Endothelial cell of umbilical vein (primary cell): Measurements from ENCODE around the gene PTPRF. TPM values are rescaled to one million over a fixed set of nuclear protein-coding genes. Genes with fewer than 3 reads are reported as not detected.

ENCODE experiments used
- BruUV-seq: library from RNA; stranded (reverse); fragments of 400-500 nt; replicated peaks from 2 replicates; lab custom pipeline; 2021; lab: Mats Ljungman, UMichigan
- CTCF ChIA-PET: fragments of 300-600, 350-600 bp; sonication (Branson Sonifier 250); formaldehyde crosslinking; loops from one replicate; lab custom pipeline; 2021; ENCODE audit warnings: antibody characterized with exemption, inconsistent platforms; lab: Charles Lee
- POLR2A ChIA-PET: fragments of 300-600, 350-600 bp; sonication (Branson Sonifier 250); formaldehyde crosslinking; loops from one replicate; lab custom pipeline; 2021; ENCODE audit warnings: antibody characterized with exemption, inconsistent platforms; lab: Charles Lee
- DNase-seq: peaks from one replicate; pipeline ENCODE4 v3.0.0-alpha.2; 2011; ENCODE audit warnings: low read depth, low spot score
- FAIRE-seq: peaks from 2 replicates; lab custom pipeline; 2011; peaks lifted over from hg19 to GRCh38; lab: Jason Lieb, UNC
- H2AFZ ChIP-seq: 2 replicates; pipeline ENCODE4 v1.6.0; 2012; ENCODE audit warnings: low read depth, low read length, control low read depth, inconsistent platforms
- H3K27ac ChIP-seq: 2 replicates; pipeline ENCODE4 v1.5.1; 2011; ENCODE audit warnings: low read depth, mild to moderate bottlenecking, control low read depth, low read length, moderate library complexity; ENCODE audit not compliant: insufficient read depth
- H3K27me3 ChIP-seq, 2 experiments: 2 replicates each; pipeline versions ENCODE4 v1.6.0 to v1.6.1; 2011; ENCODE audit warnings: low read length in 2 of 2, mixed read lengths in 1 of 2; ENCODE audit not compliant: control insufficient read depth in 2 of 2, insufficient read depth in 2 of 2
- H3K36me3 ChIP-seq, 2 experiments: 2 replicates in 1 of 2; 3 replicates in 1 of 2; pipeline ENCODE4 v1.5.1; 2011; ENCODE audit warnings: low read length in 2 of 2, mild to moderate bottlenecking in 1 of 2, moderate library complexity in 1 of 2; ENCODE audit not compliant: control insufficient read depth in 2 of 2, insufficient read depth in 2 of 2; ENCODE audit errors: extremely low read depth in 1 of 2
- H3K4me1 ChIP-seq: 3 replicates; pipeline ENCODE4 v1.5.1; 2011; ENCODE audit warnings: mild to moderate bottlenecking, low read length; ENCODE audit not compliant: control insufficient read depth, insufficient read depth; ENCODE audit errors: extremely low read depth
- H3K4me2 ChIP-seq: 2 replicates; pipeline ENCODE4 v1.6.1; 2011; ENCODE audit warnings: low read length, control low read depth, mixed read lengths; ENCODE audit not compliant: insufficient read depth
- H3K4me3 ChIP-seq, 3 experiments: fragments of 200-600 bp in 1 of 3; sonication (generic), shearing (Covaris generic) in 1 of 3; replicated peaks in 1 of 3; 2 replicates each; pipeline ENCODE4 v1.5.1; 2011 to 2016; ENCODE audit warnings: control low read depth in 3 of 3, low read length in 3 of 3, mild to moderate bottlenecking in 2 of 3, inconsistent platforms in 1 of 3, low read depth in 1 of 3, moderate library complexity in 1 of 3; ENCODE audit not compliant: insufficient read depth in 1 of 3
- H3K79me2 ChIP-seq: 2 replicates; pipeline ENCODE4 v1.6.0; 2012; ENCODE audit warnings: low read length, inconsistent platforms; ENCODE audit not compliant: control insufficient read depth, insufficient read depth
- H3K9ac ChIP-seq: replicated peaks from 2 replicates; pipeline ENCODE3; 2011; ENCODE audit warnings: low read length, control low read depth; ENCODE audit not compliant: insufficient read depth; ENCODE audit errors: extremely low read depth
- H3K9me1 ChIP-seq: replicated peaks from 3 replicates; pipeline ENCODE4 v1.6.0; 2011; ENCODE audit warnings: mild to moderate bottlenecking, low read length; ENCODE audit not compliant: control insufficient read depth, insufficient read depth; ENCODE audit errors: extremely low read depth
- H3K9me3 ChIP-seq: replicated peaks from 2 replicates; pipeline ENCODE4 v1.5.1; 2012; ENCODE audit warnings: low read length, inconsistent platforms; ENCODE audit not compliant: control insufficient read depth, insufficient read depth
- H4K20me1 ChIP-seq: replicated peaks from 2 replicates; pipeline ENCODE3; 2011; ENCODE audit warnings: mild to moderate bottlenecking, low read length; ENCODE audit not compliant: control insufficient read depth, insufficient read depth; ENCODE audit errors: extremely low read depth
- EZH2 ChIP-seq: IDR thresholded peaks from 2 replicates; pipeline ENCODE4 v1.6.1; 2012; ENCODE audit warnings: borderline replicate concordance, low read depth, mild to moderate bottlenecking, moderate library complexity, low read length, inconsistent platforms; ENCODE audit not compliant: severe bottlenecking
- GATA2 ChIP-seq: IDR thresholded peaks from 2 replicates; pipeline ENCODE4 v1.7.0; 2011; ENCODE audit warnings: low read depth, mild to moderate bottlenecking, moderate library complexity, mixed read lengths, low read length; ENCODE audit not compliant: insufficient read length, insufficient read depth
- MAX ChIP-seq: IDR thresholded peaks from 2 replicates; pipeline ENCODE4 v1.6.1; 2011; ENCODE audit not compliant: insufficient read depth, insufficient read length
- POLR2AphosphoS5 ChIP-seq: IDR thresholded peaks from 2 replicates; pipeline ENCODE4 v1.6.1; 2012; ENCODE audit warnings: low read depth, mild to moderate bottlenecking, control low read depth, low read length, moderate library complexity; ENCODE audit not compliant: insufficient read depth
- dilution Hi-C: fragments of 300-500 bp; cut with MboI; formaldehyde crosslinking; loops from one replicate; pipeline ENCODE4 v1.15.0; 2019; ENCODE audit warnings: low sequenced_read_pairs; ENCODE audit not compliant: extremely low pct_ligation_motif_present
- intact Hi-C: fragments of 100-400 bp; cut with micrococcal nuclease; formaldehyde crosslinking; loops from one replicate; pipeline ENCODE4 v1.10.0; 2022
- polyA plus RNA-seq, 4 experiments: library from polyadenylated mRNA; depleted of rRNA in 3 of 4; stranded (reverse) in 3 of 4; unstranded in 1 of 4; fragments of >200 nt; gene quantifications; 2 replicates each; pipeline versions ENCODE4 v1.2.1 to v1.2.3, GENCODE V29; 2011 to 2012; ENCODE audit warnings: missing spikeins in 1 of 4
- total RNA-seq: library from RNA; stranded (reverse); gene quantifications from 2 replicates; pipeline ENCODE4 v1.2.3, GENCODE V29; 2021

The PTPRF gene
- total and polyA plus RNA-seq, 2 donors (not counting 3 experiments of a cell fraction or from before 2014, with no cell fraction given), result 217 to 338 TPM

- no TSS peak for BruUV-seq
- DNase-seq, result no peak
- dilution Hi-C loops (no loop called here), intact Hi-C loops (no loop called here)
- TF ChIP-seq EZH2 (no peak), POLR2AphosphoS5 (no peak)
- Histone ChIP-seq H3K36me3 (no peaks in the 10 kb centered on the region), H3K4me1 (no peaks in the 10 kb centered on the region), H4K20me1 (no peaks in the 10 kb centered on the region), H3K79me2 (no peaks in the 10 kb centered on the region), H3K9me3 (no peaks in the 10 kb centered on the region), H3K4me3 (no peak overlapping the region), H3K9ac (no peak overlapping the region), H3K9me1 (no peaks in the 10 kb centered on the region), H3K27me3 (no peaks in the 10 kb centered on the region), H2AFZ (no peak overlapping the region), H3K4me2 (no peak overlapping the region), H3K27ac (no peak overlapping the region)
- ChIA-PET CTCF (interaction anchor here (1.2 kb wide), 1 partner anchor 16 kb away, joined by 3 read pairs; no protein-coding TSS in a partner anchor), POLR2A (no interaction called here)
- no peak for FAIRE-seq
Observed at GRCh38 chr1:43503534-43503933, 27.1 kb upstream of the PTPRF start.

DNA sequence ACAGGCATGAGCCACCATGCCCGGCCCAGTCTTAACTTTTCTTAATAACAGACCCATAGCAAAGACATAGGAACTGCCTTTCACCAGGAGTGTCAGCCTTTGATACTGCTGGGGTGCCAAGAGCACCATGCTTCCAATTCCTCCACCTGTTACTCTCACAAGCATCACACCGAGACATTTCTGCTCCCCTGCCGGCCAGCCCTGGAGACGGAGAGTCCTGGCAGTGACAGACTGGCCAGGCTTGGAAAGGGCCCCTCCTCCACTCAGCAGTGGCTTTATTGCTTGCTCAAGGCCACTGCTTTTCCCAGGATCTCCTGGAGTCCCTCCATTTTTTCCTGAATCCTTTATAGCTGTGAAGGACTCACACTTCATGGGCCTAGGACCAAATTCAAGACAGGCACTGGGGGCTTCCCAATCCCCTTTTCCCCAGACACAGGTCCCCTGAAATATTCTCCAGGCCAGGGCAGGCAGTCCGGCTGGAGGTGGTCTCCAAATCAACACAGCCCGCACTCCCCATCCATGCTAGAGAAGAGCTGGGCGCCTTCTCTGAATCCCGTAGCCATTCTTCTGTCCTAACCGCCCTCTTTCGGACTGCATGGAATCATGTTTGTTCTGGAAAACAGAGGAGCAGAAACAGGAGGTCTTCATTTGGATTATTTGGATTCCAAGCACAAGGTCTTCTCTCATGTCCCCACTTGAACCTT lies 25.5 kb upstream of the PTPRF start:
- dilution Hi-C loops, result no loop called here
- FAIRE-seq, result no peak
- TF ChIP-seq MAX (no peak), GATA2 (no peak)
- no peak overlapping the region for H2AFZ ChIP-seq
- H3K9ac ChIP-seq, result no peak overlapping the region
- H3K79me2 ChIP-seq, result no peaks in the 10 kb centered on the region
- no peak overlapping the region for H3K27ac ChIP-seq
- no peaks in the 10 kb centered on the region for H3K27me3 ChIP-seq
- H3K4me1 ChIP-seq, result no peaks in the 10 kb centered on the region
- H3K36me3 ChIP-seq, result no peaks in the 10 kb centered on the region
- CTCF ChIA-PET, result no interaction called here
- POLR2A ChIA-PET, result no interaction called here
- no peak for DNase-seq
- no peak overlapping the region for H3K4me2 ChIP-seq
- no TSS peak for BruUV-seq
- intact Hi-C loops, result no loop called here
- no peaks in the 10 kb centered on the region for H4K20me1 ChIP-seq
- no peaks in the 10 kb centered on the region for H3K9me3 ChIP-seq
- no peaks in the 10 kb centered on the region for H3K9me1 ChIP-seq
- H3K4me3 ChIP-seq, result no peak overlapping the region
